ENCODE measurements around the gene ARMCX4. TPM values are rescaled to one million over a fixed set of nuclear protein-coding genes. Genes with fewer than 3 reads are reported as not detected.
"Not testable (repeated sequence)": the region's sequence is repeated elsewhere in the genome, so short reads cannot be mapped to it uniquely, and the experiment has no call there.

ARMCX4 gene
- total RNA-seq, 2 donors from 2014 or later: 7.7 to 10.0 TPM

DNA sequence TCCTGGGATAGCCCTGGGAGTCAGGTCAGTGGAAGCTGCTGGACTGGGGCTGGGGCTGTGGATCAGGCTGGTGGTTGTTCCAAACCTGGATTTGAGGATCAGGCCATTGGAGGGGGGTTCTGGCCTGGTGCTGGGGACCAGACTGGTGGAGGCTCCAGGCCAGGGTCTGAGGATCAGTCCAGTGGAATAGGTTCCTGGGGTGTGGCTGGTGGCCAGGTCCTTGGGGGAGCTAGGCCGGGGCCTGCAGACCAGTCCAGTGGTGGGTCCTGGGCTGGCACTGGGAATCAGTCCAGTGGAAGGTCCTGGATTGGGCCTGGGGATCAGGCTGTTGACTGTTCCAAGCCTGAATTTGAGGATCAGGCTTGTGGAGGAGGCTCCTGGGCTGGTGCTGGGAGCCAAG is 8.0 kb downstream of the ARMCX4 start:
- Mint-ChIP-seq H3K9me3 (no peaks in the 10 kb centered on the region), H3K4me3 (no peak overlapping the region), H3K27me3 (ENCODE audit: low read depth) (no peaks in the 10 kb centered on the region), H3K27ac (no peak overlapping the region), H3K4me1 (ENCODE audit: low read depth) (no peaks in the 10 kb centered on the region), H3K36me3 (ENCODE audit: insufficient read depth in 2 of 2) (no peaks in the 10 kb centered on the region)
- ATAC-seq (replicated peaks in 1 of 2) (no peak), DNase-seq (no peak)

DNA sequence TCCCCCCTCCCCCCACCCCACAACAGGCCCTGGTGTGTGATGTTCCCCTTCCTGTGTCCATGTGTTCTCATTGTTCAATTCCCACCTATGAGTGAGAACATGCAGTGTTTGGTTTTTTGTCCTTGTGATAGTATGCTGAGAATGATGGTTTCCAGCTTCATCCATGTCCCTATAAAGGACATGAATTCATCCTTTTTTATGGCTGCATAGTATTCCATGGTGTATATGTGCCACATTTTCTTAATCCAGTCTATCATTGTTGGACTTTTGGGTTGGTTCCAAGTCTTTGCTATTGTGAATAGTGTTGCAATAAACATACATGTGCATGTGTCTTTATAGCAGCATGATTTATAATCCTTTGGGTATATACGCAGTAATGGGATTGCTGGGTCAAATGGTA is 17.7 kb downstream of the ARMCX4 start:
- not testable (repeated sequence) for H3K36me3 Mint-ChIP-seq (ENCODE audit: insufficient read depth in 2 of 2); H3K9me3 Mint-ChIP-seq; H3K27me3 Mint-ChIP-seq (ENCODE audit: low read depth); H3K4me3 Mint-ChIP-seq; DNase-seq; H3K27ac Mint-ChIP-seq; ATAC-seq (replicated peaks in 1 of 2); H3K4me1 Mint-ChIP-seq (ENCODE audit: low read depth)

DNA sequence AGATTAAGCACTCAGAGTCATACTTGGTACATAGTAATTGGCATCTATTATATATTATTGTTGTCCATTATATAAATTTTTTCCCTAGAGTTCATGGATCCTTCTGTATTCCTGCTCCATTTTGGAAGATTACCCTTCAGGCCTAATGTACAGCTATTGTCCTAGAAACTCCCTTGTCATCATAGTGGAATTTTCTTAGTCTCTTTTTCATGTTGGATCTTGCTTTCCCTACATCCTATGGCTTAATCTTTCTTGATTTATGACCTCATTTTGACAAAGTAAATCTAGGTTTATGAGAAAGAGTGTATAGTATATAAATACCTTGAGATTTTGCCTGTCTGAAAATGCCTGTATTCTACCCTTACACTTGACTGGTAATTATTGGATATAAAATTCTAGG is 22.1 kb downstream of the ARMCX4 start:
- no peak for DNase-seq

GRCh38 chrX:101507986-101508385 is 22.7 kb downstream of the ARMCX4 start:
- no peaks in the 10 kb centered on the region for H3K36me3 Mint-ChIP-seq (ENCODE audit: insufficient read depth in 2 of 2)
- no peak overlapping the region for H3K27ac Mint-ChIP-seq
- no peak for DNase-seq
- H3K4me1 Mint-ChIP-seq (ENCODE audit: low read depth): no peaks in the 10 kb centered on the region
- no peak for ATAC-seq (replicated peaks in 1 of 2)
- no peak overlapping the region for H3K4me3 Mint-ChIP-seq
- H3K9me3 Mint-ChIP-seq: peaks cover 0 to 1% of the 10 kb centered on the region in 2 donors
- H3K27me3 Mint-ChIP-seq (ENCODE audit: low read depth): peaks cover 14% of the 10 kb centered on the region

More for the DNA sequence above, 22.1 kb downstream of the ARMCX4 start:
- Mint-ChIP-seq H3K4me1 (ENCODE audit: low read depth) (no peaks in the 10 kb centered on the region), H3K9me3 (peaks cover 0 to 1% of the 10 kb centered on the region in 2 donors), H3K4me3 (no peak overlapping the region), H3K27ac (no peak overlapping the region), H3K36me3 (ENCODE audit: insufficient read depth in 2 of 2) (no peaks in the 10 kb centered on the region), H3K27me3 (ENCODE audit: low read depth) (peaks cover 14% of the 10 kb centered on the region)
- ATAC-seq (replicated peaks in 1 of 2): no peak

GRCh38 chrX:101530944-101531343 is 45.7 kb downstream of the ARMCX4 start:
- DNase-seq: no peak
- peaks cover 3 to 4% of the 10 kb centered on the region in 2 donors for H3K36me3 Mint-ChIP-seq (ENCODE audit: insufficient read depth in 2 of 2)
- H3K9me3 Mint-ChIP-seq: peaks cover 2 to 6% of the 10 kb centered on the region in 2 donors
- H3K4me1 Mint-ChIP-seq (ENCODE audit: low read depth): no peaks in the 10 kb centered on the region
- ATAC-seq (replicated peaks in 1 of 2): no peak
- no peaks in the 10 kb centered on the region for H3K27me3 Mint-ChIP-seq (ENCODE audit: low read depth)
- H3K4me3 Mint-ChIP-seq: no peak overlapping the region
- H3K27ac Mint-ChIP-seq: no peak overlapping the region

Other genes starting within 250 kb of the ARMCX4 start
- gene TAF7L, start 194.1 kb upstream of the ARMCX4 start, total RNA-seq: not detected
- gene TIMM8A, start 136.7 kb upstream of the ARMCX4 start, total RNA-seq: 10 to 100 TPM; 13.8 to 15.7 TPM
- gene BTK, start 99.3 kb upstream of the ARMCX4 start, total RNA-seq: 1 to 10 TPM; 1.7 to 1.9 TPM
- gene RPL36A, start 94.4 kb upstream of the ARMCX4 start, total RNA-seq: 100 to 1,000 TPM; 221 to 294 TPM
- 10 to 100 TPM; 43.7 to 48.1 TPM for gene GLA, start 77.5 kb upstream of the ARMCX4 start, total RNA-seq
- 10 to 100 TPM; 15.0 to 17.8 TPM for gene HNRNPH2, start 77.2 kb upstream of the ARMCX4 start, total RNA-seq
- 1 to 10 TPM; 2.8 to 3.3 TPM for gene ARMCX1, start 65.1 kb downstream of the ARMCX4 start, total RNA-seq
- 10 to 100 TPM; 68.5 to 75.8 TPM for gene ARMCX6, start 132.5 kb downstream of the ARMCX4 start, total RNA-seq
- 10 to 100 TPM; 37.0 to 49.1 TPM for gene ARMCX3, start 137.7 kb downstream of the ARMCX4 start, total RNA-seq
- 10 to 100 TPM in 1 of 2 donors, 1 to 10 TPM in 1; 10.0 to 23.8 TPM for gene ARMCX2, start 174.4 kb downstream of the ARMCX4 start, total RNA-seq